DOHH2 (cell line): ENCODE data around the gene NPHP1.

ENCODE experiments used
- H3F3A ChIP-seq: fragments of 200-600 bp; sonication (generic), shearing (Covaris generic); 2 replicates; pipeline ENCODE4 v1.6.0; 2016; ENCODE audit warnings: antibody characterized with exemption, mild to moderate bottlenecking; ENCODE audit not compliant: control insufficient read depth, insufficient read depth
- H3K27ac ChIP-seq: fragments of 200-600 bp; sonication (generic); 2 replicates; pipeline ENCODE4 v1.5.1; 2014; ENCODE audit warnings: low read depth, mild to moderate bottlenecking, low read length, moderate library complexity
- H3K27me3 ChIP-seq: fragments of 200-600 bp; sonication (generic); 2 replicates; pipeline ENCODE4 v1.6.1; 2014; ENCODE audit warnings: mild to moderate bottlenecking, low read length, mixed read lengths; ENCODE audit not compliant: control insufficient read depth
- H3K36me3 ChIP-seq: fragments of 200-600 bp; sonication (generic); 2 replicates; pipeline ENCODE4 v1.6.1; 2014; ENCODE audit warnings: mild to moderate bottlenecking, low read length, moderate library complexity, mixed read lengths; ENCODE audit not compliant: control insufficient read depth
- H3K4me1 ChIP-seq: fragments of 200-600 bp; sonication (generic); 2 replicates; pipeline ENCODE4 v1.6.1; 2014; ENCODE audit warnings: mild to moderate bottlenecking, low read length, mixed read lengths; ENCODE audit not compliant: control insufficient read depth
- H3K4me2 ChIP-seq: fragments of 200-600 bp; sonication (generic); 2 replicates; pipeline ENCODE4 v1.6.0; 2014; ENCODE audit warnings: mild to moderate bottlenecking, low read length, moderate library complexity
- H3K4me3 ChIP-seq: fragments of 200-600 bp; sonication (generic); 2 replicates; pipeline ENCODE4 v1.5.1; 2014; ENCODE audit warnings: mild to moderate bottlenecking, low read length, mixed read lengths
- H3K79me2 ChIP-seq: fragments of 200-600 bp; sonication (generic); 2 replicates; pipeline ENCODE4 v1.6.1; 2014; ENCODE audit warnings: mild to moderate bottlenecking, low read length, mixed read lengths; ENCODE audit not compliant: control insufficient read depth
- H3K9me2 ChIP-seq: fragments of 200-600 bp; sonication (generic); replicated peaks from 2 replicates; pipeline ENCODE4 v1.6.1; 2014; ENCODE audit warnings: mild to moderate bottlenecking, low read length, mixed read lengths; ENCODE audit not compliant: control insufficient read depth
- H3K9me3 ChIP-seq: fragments of 200-600 bp; sonication (generic); 2 replicates; pipeline ENCODE4 v1.6.1; 2014; ENCODE audit warnings: antibody characterized with exemption, low read length, mixed read lengths; ENCODE audit not compliant: control insufficient read depth, insufficient read depth
- H4K20me1 ChIP-seq: fragments of 200-600 bp; sonication (generic); 2 replicates; pipeline ENCODE4 v1.6.0; 2014; ENCODE audit warnings: low read depth, mild to moderate bottlenecking, antibody characterized with exemption, low read length, moderate library complexity; ENCODE audit not compliant: control insufficient read depth, insufficient read depth
- CTCF ChIP-seq: fragments of 200-600 bp; sonication (generic); IDR thresholded peaks from one replicate; pipeline ENCODE4 v1.5.1; 2014; ENCODE audit warnings: antibody characterized with exemption, mild to moderate bottlenecking, low read depth, low read length; ENCODE audit not compliant: poor library complexity, severe bottlenecking
- EZH2phosphoT487 ChIP-seq: fragments of 200-600 bp; sonication (generic); IDR thresholded peaks from 2 replicates; pipeline ENCODE4 v1.6.1; 2017; ENCODE audit warnings: borderline replicate concordance, mild to moderate bottlenecking, antibody characterized with exemption, low read length, moderate library complexity, mixed read lengths

NPHP1 gene

GRCh38 chr2:110152943-110153342 is 51.9 kb downstream of the NPHP1 start:
- H3K4me2 ChIP-seq: no peak overlapping the region
- no peaks in the 10 kb centered on the region for H4K20me1 ChIP-seq
- H3K4me1 ChIP-seq: no peaks in the 10 kb centered on the region
- H3K27me3 ChIP-seq: no peaks in the 10 kb centered on the region
- H3K4me3 ChIP-seq: no peak overlapping the region
- no peaks in the 10 kb centered on the region for H3K9me2 ChIP-seq
- TF ChIP-seq EZH2phosphoT487 (no peak), CTCF (no peak)
- no peaks in the 10 kb centered on the region for H3K79me2 ChIP-seq
- H3K27ac ChIP-seq: no peak overlapping the region
- no peaks in the 10 kb centered on the region for H3K36me3 ChIP-seq
- H3F3A ChIP-seq: no peaks in the 10 kb centered on the region
- H3K9me3 ChIP-seq: no peaks in the 10 kb centered on the region

- Histone ChIP-seq H3K9me3 (no peaks in the 10 kb centered on the region), H3K79me2 (no peaks in the 10 kb centered on the region), H3K4me3 (no peak overlapping the region), H3K9me2 (no peaks in the 10 kb centered on the region), H3K36me3 (no peaks in the 10 kb centered on the region), H3K4me1 (no peaks in the 10 kb centered on the region), H4K20me1 (no peaks in the 10 kb centered on the region), H3K27me3 (no peaks in the 10 kb centered on the region), H3F3A (no peaks in the 10 kb centered on the region), H3K27ac (no peak overlapping the region), H3K4me2 (no peak overlapping the region)
- TF ChIP-seq EZH2phosphoT487: no peak
- TF ChIP-seq CTCF: no peak
These were observed 55.2 kb downstream of the NPHP1 start for GRCh38 chr2:110149330-110150220.

- H3K4me3 ChIP-seq: no peak overlapping the region
- no peaks in the 10 kb centered on the region for H3K9me3 ChIP-seq
- no peaks in the 10 kb centered on the region for H3K4me1 ChIP-seq
- no peaks in the 10 kb centered on the region for H3K27me3 ChIP-seq
- TF ChIP-seq EZH2phosphoT487: no peak
- TF ChIP-seq CTCF: no peak
- no peaks in the 10 kb centered on the region for H4K20me1 ChIP-seq
- H3K9me2 ChIP-seq: no peaks in the 10 kb centered on the region
- no peak overlapping the region for H3K27ac ChIP-seq
- no peaks in the 10 kb centered on the region for H3K79me2 ChIP-seq
- H3K4me2 ChIP-seq: no peak overlapping the region
- H3K36me3 ChIP-seq: no peaks in the 10 kb centered on the region
- no peaks in the 10 kb centered on the region for H3F3A ChIP-seq
These were observed 57.9 kb downstream of the NPHP1 start for GRCh38 chr2:110146945-110147332.
